Naive thymus-derived CD8-positive, alpha-beta T cell (primary cell): Measurements from ENCODE around the gene GNAI1. TPM values are rescaled to one million over a fixed set of nuclear protein-coding genes. Genes with fewer than 3 reads are reported as not detected.

ENCODE experiments used
- ATAC-seq, 2 donors: fragments of 150-1000 bp; cut with Tn5 transposase in 1 of 2; sonication (Bioruptor Pico), chemical (Tn5 transposase) in 1 of 2; 1 replicate in 1 of 2; 2 replicates in 1 of 2; pipeline ENCODE4 v1.10.0; 2021; ENCODE audit warnings: mild to moderate bottlenecking in 2 of 2, moderate library complexity in 2 of 2
- POLR2A ChIA-PET: fragments of 350-600 bp; sonication (Branson Sonifier 250); formaldehyde crosslinking; loops from one replicate; lab custom pipeline; 2021; ENCODE audit warnings: antibody characterized with exemption; lab: Charles Lee
- DNase-seq, 10 donors: peaks; one replicate each; pipeline versions ENCODE4 v3.0.0 to v3.0.0-alpha.2; 2020 to 2022
- H3K27ac Mint-ChIP-seq, 10 donors: one replicate each; pipeline ENCODE4 v1.8.0; 2020 to 2022; ENCODE audit warnings: mild to moderate bottlenecking in 10 of 10, mixed read lengths in 10 of 10, moderate library complexity in 4 of 10, inconsistent platforms in 1 of 10
- H3K27me3 Mint-ChIP-seq, 5 donors: one replicate each; pipeline ENCODE4 v1.8.0; 2021 to 2022; ENCODE audit warnings: mixed read lengths in 5 of 5
- H3K36me3 Mint-ChIP-seq, 3 donors: one replicate each; pipeline ENCODE4 v1.8.0; 2020 to 2022; ENCODE audit warnings: mixed read lengths in 3 of 3, mild to moderate bottlenecking in 2 of 3, inconsistent platforms in 1 of 3
- H3K4me1 Mint-ChIP-seq, 4 donors: one replicate each; pipeline ENCODE4 v1.8.0; 2021 to 2022; ENCODE audit warnings: mixed read lengths in 4 of 4
- H3K4me3 Mint-ChIP-seq, 10 donors: one replicate each; pipeline ENCODE4 v1.8.0; 2020 to 2022; ENCODE audit warnings: mild to moderate bottlenecking in 10 of 10, mixed read lengths in 10 of 10, moderate library complexity in 6 of 10, inconsistent platforms in 1 of 10
- H3K9me3 Mint-ChIP-seq, 9 donors: one replicate each; pipeline ENCODE4 v1.8.0; 2020 to 2022; ENCODE audit warnings: mixed read lengths in 9 of 9, mild to moderate bottlenecking in 3 of 9, inconsistent platforms in 1 of 9, moderate library complexity in 1 of 9
- polyA plus RNA-seq, 3 donors: library from polyadenylated mRNA; unstranded; fragments of 300-500 nt; fragmentation: Illumina TruSeq; gene quantifications; one replicate each; pipeline ENCODE4 v1.2.3, GENCODE V29; 2021
- total RNA-seq, 8 experiments: library from RNA in 2 of 8; stranded (reverse) in 2 of 8; gene quantifications; one replicate each; pipeline ENCODE4 v1.2.3 and lab custom pipeline; 2021 to 2026

GNAI1 gene
- 1 to 10 TPM; 1.5 to 2.0 TPM for total RNA-seq
- polyA plus RNA-seq: 10 to 100 TPM in 1 of 3 donors, 1 to 10 TPM in 2; 2.5 to 10.1 (median 6.7) TPM
- 2.1 to 15.3 (median 6.4) reads per million in 6 experiments for total RNA-seq (lab: John Stamatoyannopoulos, UW)

GRCh38 chr7:80134536-80135308, at the start of gene GNAI1:
GNAI1 (plus strand) TSS chr7:80134831; CDS start chr7:80135161, 330 bp downstream.
- POLR2A ChIA-PET: interaction anchor here (1.0 kb wide), 1 partner anchor 30 kb away, joined by 4 read pairs; no protein-coding TSS in a partner anchor
- Mint-ChIP-seq H3K27ac (peak within 1 kb of the TSS; percentile 49 to 88 (median 68)), H3K36me3 (no peaks in the 10 kb centered on the region), H3K9me3 (no peaks in the 10 kb centered on the region), H3K4me3 (peak within 1 kb of the TSS; percentile 84 to 93 (median 89)), H3K4me1 (peaks cover 20 to 39% (median 27%) of the 10 kb centered on the region in 4 donors), H3K27me3 (peaks cover 3 to 37% (median 13%) of the 10 kb centered on the region in 5 donors)
- peak; percentile 2 to 63 (median 36) for DNase-seq
- peak; percentile 64 to 67 for ATAC-seq

GRCh38 chr7:80087051-80087770, 47.4 kb upstream of the GNAI1 start:
- H3K4me1 Mint-ChIP-seq: no peaks in the 10 kb centered on the region
- H3K36me3 Mint-ChIP-seq: no peaks in the 10 kb centered on the region
- H3K27me3 Mint-ChIP-seq: peaks cover 0 to 2% (median 0%) of the 10 kb centered on the region in 5 donors
- H3K9me3 Mint-ChIP-seq: no peaks in the 10 kb centered on the region
- POLR2A ChIA-PET: no interaction called here
- DNase-seq (no peak), ATAC-seq (no peak)
- peak overlapping the region in 1 of 10 donors; percentile 37 for H3K27ac Mint-ChIP-seq
- H3K4me3 Mint-ChIP-seq: no peak overlapping the region

GRCh38 chr7:80087771-80088170, 46.9 kb upstream of the GNAI1 start:
- H3K4me1 Mint-ChIP-seq: no peaks in the 10 kb centered on the region
- H3K27me3 Mint-ChIP-seq: peaks cover 0 to 2% (median 0%) of the 10 kb centered on the region in 5 donors
- ATAC-seq: no peak
- no peaks in the 10 kb centered on the region for H3K9me3 Mint-ChIP-seq
- POLR2A ChIA-PET: no interaction called here
- H3K27ac Mint-ChIP-seq: no peak overlapping the region
- H3K4me3 Mint-ChIP-seq: no peak overlapping the region
- no peaks in the 10 kb centered on the region for H3K36me3 Mint-ChIP-seq
- DNase-seq: no peak

GRCh38 chr7:80088705-80089104, 45.9 kb upstream of the GNAI1 start:
- no peaks in the 10 kb centered on the region for H3K36me3 Mint-ChIP-seq
- no peak for DNase-seq
- peaks cover 0 to 2% (median 0%) of the 10 kb centered on the region in 5 donors for H3K27me3 Mint-ChIP-seq
- H3K4me1 Mint-ChIP-seq: no peaks in the 10 kb centered on the region
- POLR2A ChIA-PET: no interaction called here
- H3K4me3 Mint-ChIP-seq: no peak overlapping the region
- H3K9me3 Mint-ChIP-seq: no peaks in the 10 kb centered on the region
- no peak overlapping the region for H3K27ac Mint-ChIP-seq
- no peak for ATAC-seq

GRCh38 chr7:80089366-80089765, 45.3 kb upstream of the GNAI1 start:
- Mint-ChIP-seq H3K9me3 (no peaks in the 10 kb centered on the region), H3K4me1 (no peaks in the 10 kb centered on the region), H3K27ac (peak overlapping the region in 1 of 10 donors; percentile 17), H3K27me3 (peaks cover 0 to 2% (median 0%) of the 10 kb centered on the region in 5 donors), H3K36me3 (no peaks in the 10 kb centered on the region), H3K4me3 (no peak overlapping the region)
- ATAC-seq (no peak), DNase-seq (no peak)
- POLR2A ChIA-PET: no interaction called here

GRCh38 chr7:80093349-80093748, 41.3 kb upstream of the GNAI1 start:
- POLR2A ChIA-PET: no interaction called here
- H3K36me3 Mint-ChIP-seq: no peaks in the 10 kb centered on the region
- no peak overlapping the region for H3K4me3 Mint-ChIP-seq
- no peaks in the 10 kb centered on the region for H3K9me3 Mint-ChIP-seq
- no peaks in the 10 kb centered on the region for H3K4me1 Mint-ChIP-seq
- no peak for DNase-seq
- H3K27me3 Mint-ChIP-seq: no peaks in the 10 kb centered on the region
- no peak overlapping the region for H3K27ac Mint-ChIP-seq
- no peak for ATAC-seq

- H3K4me3 Mint-ChIP-seq: no peak overlapping the region
- no peaks in the 10 kb centered on the region for H3K27me3 Mint-ChIP-seq
- DNase-seq: peak in 3 of 10 donors; percentile 9 to 28 (median 20)
- no peak overlapping the region for H3K27ac Mint-ChIP-seq
- no peaks in the 10 kb centered on the region for H3K9me3 Mint-ChIP-seq
- no peaks in the 10 kb centered on the region for H3K4me1 Mint-ChIP-seq
- POLR2A ChIA-PET: no interaction called here
- H3K36me3 Mint-ChIP-seq: no peaks in the 10 kb centered on the region
- ATAC-seq: no peak
Observed at GRCh38 chr7:80095545-80095944, 39.1 kb upstream of the GNAI1 start.

GRCh38 chr7:80097756-80098155, 36.9 kb upstream of the GNAI1 start:
- H3K4me3 Mint-ChIP-seq: no peak overlapping the region
- no peak for DNase-seq
- H3K9me3 Mint-ChIP-seq: no peaks in the 10 kb centered on the region
- H3K27ac Mint-ChIP-seq: no peak overlapping the region
- H3K36me3 Mint-ChIP-seq: no peaks in the 10 kb centered on the region
- H3K27me3 Mint-ChIP-seq: peaks cover 0 to 2% (median 0%) of the 10 kb centered on the region in 5 donors
- no peak for ATAC-seq
- no peaks in the 10 kb centered on the region for H3K4me1 Mint-ChIP-seq
- POLR2A ChIA-PET: no interaction called here

GRCh38 chr7:80098795-80099194, 35.8 kb upstream of the GNAI1 start:
- POLR2A ChIA-PET: no interaction called here
- Mint-ChIP-seq H3K4me3 (no peak overlapping the region), H3K27ac (no peak overlapping the region), H3K9me3 (no peaks in the 10 kb centered on the region), H3K4me1 (no peaks in the 10 kb centered on the region), H3K36me3 (no peaks in the 10 kb centered on the region), H3K27me3 (peaks cover 0 to 2% (median 0%) of the 10 kb centered on the region in 5 donors)
- ATAC-seq (no peak), DNase-seq (no peak)

- no peak for ATAC-seq
- Mint-ChIP-seq H3K36me3 (no peaks in the 10 kb centered on the region), H3K4me1 (peaks cover under 1 to 2% (median 1%) of the 10 kb centered on the region in 4 donors), H3K27me3 (peaks cover 0 to 2% (median 0%) of the 10 kb centered on the region in 5 donors), H3K4me3 (no peak overlapping the region), H3K9me3 (no peaks in the 10 kb centered on the region), H3K27ac (no peak overlapping the region)
- DNase-seq: no peak
- POLR2A ChIA-PET: no interaction called here
Observed at GRCh38 chr7:80100254-80100653, 34.4 kb upstream of the GNAI1 start.

- peaks cover 0 to 2% (median 0%) of the 10 kb centered on the region in 5 donors for H3K27me3 Mint-ChIP-seq
- H3K4me3 Mint-ChIP-seq: peak overlapping the region in 5 of 10 donors; percentile 0 to 72 (median 57)
- no peak for DNase-seq
- POLR2A ChIA-PET: no interaction called here
- peak overlapping the region in 8 of 10 donors; percentile 3 to 82 (median 56) for H3K27ac Mint-ChIP-seq
- ATAC-seq: no peak
- peaks cover 0 to 3% (median 0%) of the 10 kb centered on the region in 9 donors for H3K9me3 Mint-ChIP-seq
- H3K4me1 Mint-ChIP-seq: peaks cover 13 to 30% (median 28%) of the 10 kb centered on the region in 4 donors
- no peaks in the 10 kb centered on the region for H3K36me3 Mint-ChIP-seq
Observed at GRCh38 chr7:80105701-80106408, 28.8 kb upstream of the GNAI1 start.

- H3K27me3 Mint-ChIP-seq: peaks cover 0 to 2% (median 0%) of the 10 kb centered on the region in 5 donors
- peaks cover 0 to 3% (median 0%) of the 10 kb centered on the region in 9 donors for H3K9me3 Mint-ChIP-seq
- H3K4me3 Mint-ChIP-seq: peak overlapping the region in 8 of 10 donors; percentile 1 to 70 (median 40)
- POLR2A ChIA-PET: no interaction called here
- no peak for DNase-seq
- peak overlapping the region; percentile 1 to 63 (median 18) for H3K27ac Mint-ChIP-seq
- no peaks in the 10 kb centered on the region for H3K36me3 Mint-ChIP-seq
- no peak for ATAC-seq
- peaks cover 13 to 30% (median 28%) of the 10 kb centered on the region in 4 donors for H3K4me1 Mint-ChIP-seq
Observed at GRCh38 chr7:80106498-80107113, 28.0 kb upstream of the GNAI1 start.
